RWPE1 (cell line): ENCODE results near the gene TRIM39.

ENCODE experiments used
- CTCF ChIA-PET: fragments of 350-600 bp; sonication (Branson Sonifier 250); formaldehyde crosslinking; extraction: SDS; loops from one replicate; lab custom pipeline; 2021; lab: Yijun Ruan, JAX
- POLR2A ChIA-PET: fragments of 400-600 bp; formaldehyde crosslinking; extraction: SDS; loops from one replicate; lab custom pipeline; 2020; ENCODE audit warnings: antibody characterized with exemption; ENCODE audit not compliant: low non-redundant PET; lab: Yijun Ruan, JAX
- DNase-seq: peaks from one replicate; pipeline ENCODE4 v3.0.0; 2012; ENCODE audit warnings: low spot score
- H3K27ac ChIP-seq: fragments of 450-650 bp; 2 replicates; pipeline ENCODE4 v1.5.1; 2017
- CTCF ChIP-seq: fragments of 450-650 bp; conservative IDR thresholded peaks from 2 replicates; pipeline ENCODE4 v1.5.1; 2017; ENCODE audit warnings: low read depth, mild to moderate bottlenecking

The TRIM39 gene

GRCh38 chr6:30311101-30311500 is 15.6 kb upstream of the TRIM39 start:
- DNase-seq: no peak
- no peak for TF ChIP-seq CTCF
- ChIA-PET CTCF (no interaction called here), POLR2A (no interaction called here)
- no peak overlapping the region for H3K27ac ChIP-seq

- no peak overlapping the region for H3K27ac ChIP-seq
- TF ChIP-seq CTCF: no peak
- ChIA-PET CTCF (interaction anchor here (0.6 kb wide), 1 partner anchor 730 kb away, joined by 3 read pairs; no protein-coding TSS in a partner anchor), POLR2A (no interaction called here)
- no peak for DNase-seq
Measured at GRCh38 chr6:30311671-30312070, 15.1 kb upstream of the TRIM39 start.

- POLR2A ChIA-PET: no interaction called here
- TF ChIP-seq CTCF: no peak
- no peak overlapping the region for H3K27ac ChIP-seq
- DNase-seq: no peak
- CTCF ChIA-PET: interaction anchor here (0.6 kb wide), 1 partner anchor 729 kb away, joined by 3 read pairs; no protein-coding TSS in a partner anchor
Measured at GRCh38 chr6:30312266-30312665, 14.5 kb upstream of the TRIM39 start.

- no peak for DNase-seq
- CTCF ChIA-PET: no interaction called here
- no peak overlapping the region for H3K27ac ChIP-seq
- POLR2A ChIA-PET: no interaction called here
- TF ChIP-seq CTCF: no peak
Measured at GRCh38 chr6:30312676-30313321, 13.9 kb upstream of the TRIM39 start.

GRCh38 chr6:30315156-30315555 is 11.6 kb upstream of the TRIM39 start:
- no peak for TF ChIP-seq CTCF
- ChIA-PET POLR2A (interaction anchor here (0.9 kb wide), 1 partner anchor 10 kb away, joined by 3 read pairs; no protein-coding TSS in a partner anchor), CTCF (no interaction called here)
- no peak overlapping the region for H3K27ac ChIP-seq
- no peak for DNase-seq

- ChIA-PET CTCF (no interaction called here), POLR2A (interaction anchor here (0.6 kb wide), 1 partner anchor 112 kb away, joined by 3 read pairs; no protein-coding TSS in a partner anchor)
- no peak for DNase-seq
- H3K27ac ChIP-seq: no peak overlapping the region
- TF ChIP-seq CTCF: no peak
Measured at GRCh38 chr6:30317913-30318589, 8.7 kb upstream of the TRIM39 start.
